ENCODE data around the gene BTBD16. TPM values are rescaled to one million over a fixed set of nuclear protein-coding genes. Genes with fewer than 3 reads are reported as not detected.

BTBD16 gene
- total RNA-seq, 2 experiments from 2014 or later, result not detected

DNA sequence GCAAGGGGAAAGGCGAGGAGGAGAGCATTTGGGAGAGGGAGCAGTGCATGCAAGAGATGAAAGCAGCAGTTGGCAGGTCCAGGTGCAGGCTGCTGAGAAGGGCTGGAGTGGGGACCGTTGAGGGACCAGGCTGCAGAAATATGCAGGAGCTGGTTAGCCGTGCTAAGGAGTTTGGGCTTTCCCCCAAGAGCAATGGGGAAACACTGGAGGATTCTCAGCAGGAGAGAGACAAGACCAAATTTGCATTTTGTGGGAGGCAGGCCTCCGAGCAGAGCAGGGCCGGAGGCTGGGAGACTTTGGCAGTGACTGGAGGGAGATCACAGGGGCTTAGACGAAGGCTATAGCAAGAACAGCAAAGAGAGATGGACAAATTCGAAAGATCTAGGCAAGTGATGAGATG is 11.8 kb downstream of the BTBD16 start:
- CTCF ChIA-PET, result no interaction called here
- H3K4me1 Mint-ChIP-seq (ENCODE audit: low read depth), result no peaks in the 10 kb centered on the region
- DNase-seq, result no peak
- no peak overlapping the region for H3K27ac Mint-ChIP-seq
- no peaks in the 10 kb centered on the region for H3K36me3 Mint-ChIP-seq (ENCODE audit: low read depth)
- no peaks in the 10 kb centered on the region for H3K9me3 Mint-ChIP-seq
- peaks cover 23% of the 10 kb centered on the region for H3K27me3 Mint-ChIP-seq (ENCODE audit: low read depth)
- H3K4me3 Mint-ChIP-seq, result no peak overlapping the region
- intact Hi-C loops (cut with micrococcal nuclease), result no loop called here

DNA sequence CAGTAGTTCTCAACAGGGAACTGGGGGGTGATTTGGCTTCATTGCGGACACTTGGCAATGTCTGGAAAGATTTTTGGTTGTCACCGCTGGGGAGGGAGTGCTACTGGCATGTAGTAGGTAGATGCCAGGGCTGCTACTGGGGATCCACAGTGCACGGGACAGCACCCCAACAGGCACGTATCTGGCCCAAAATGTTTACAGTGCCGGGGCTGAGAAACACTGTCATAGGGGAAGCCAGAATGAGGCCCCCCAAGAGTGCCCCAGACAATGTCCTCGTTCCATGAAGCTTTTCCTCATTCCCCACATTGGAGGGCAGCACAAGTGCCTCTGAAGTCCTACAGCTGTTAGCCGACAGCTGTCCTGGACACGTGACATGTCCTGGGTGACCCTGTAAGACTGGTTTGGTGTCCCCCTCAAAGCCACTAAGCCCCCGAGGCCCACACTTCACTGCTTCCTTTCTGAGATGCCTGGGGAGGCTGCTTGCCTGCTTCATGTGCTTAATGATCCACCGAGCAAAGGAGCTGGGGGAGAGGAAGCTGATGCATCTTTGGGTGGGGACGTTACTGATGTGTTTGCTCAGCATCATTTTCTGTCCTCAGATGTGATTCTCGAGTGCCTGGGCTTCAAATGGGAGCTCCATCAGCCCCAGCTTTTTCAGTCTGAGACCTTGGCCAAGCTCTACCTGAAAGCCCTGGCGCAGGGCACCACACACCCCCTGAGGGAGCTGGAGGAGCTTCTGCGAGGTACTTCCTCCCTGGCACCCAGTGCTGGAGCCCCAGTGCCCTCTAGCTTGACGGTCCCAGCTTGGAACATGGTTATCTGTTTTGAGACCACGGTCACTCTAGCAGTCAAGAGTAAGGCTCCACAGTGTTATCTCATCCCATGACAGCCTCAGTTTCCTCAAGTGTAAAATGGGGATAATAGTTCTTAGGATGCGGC is 14.7 kb downstream of the BTBD16 start:
- Mint-ChIP-seq H3K4me3 (no peak overlapping the region), H3K36me3 (ENCODE audit: low read depth) (no peaks in the 10 kb centered on the region), H3K27me3 (ENCODE audit: low read depth) (peaks cover 18% of the 10 kb centered on the region), H3K27ac (no peak overlapping the region), H3K4me1 (ENCODE audit: low read depth) (no peaks in the 10 kb centered on the region), H3K9me3 (no peaks in the 10 kb centered on the region)
- no peak for DNase-seq
- CTCF ChIA-PET, result interaction anchor here (0.9 to 1.2 kb wide), 2 partner anchors 11 to 14 kb away, joined by 3 to 4 read pairs; partner anchors contain the start of gene BTBD16
- intact Hi-C loops (cut with micrococcal nuclease), result no loop called here

DNA sequence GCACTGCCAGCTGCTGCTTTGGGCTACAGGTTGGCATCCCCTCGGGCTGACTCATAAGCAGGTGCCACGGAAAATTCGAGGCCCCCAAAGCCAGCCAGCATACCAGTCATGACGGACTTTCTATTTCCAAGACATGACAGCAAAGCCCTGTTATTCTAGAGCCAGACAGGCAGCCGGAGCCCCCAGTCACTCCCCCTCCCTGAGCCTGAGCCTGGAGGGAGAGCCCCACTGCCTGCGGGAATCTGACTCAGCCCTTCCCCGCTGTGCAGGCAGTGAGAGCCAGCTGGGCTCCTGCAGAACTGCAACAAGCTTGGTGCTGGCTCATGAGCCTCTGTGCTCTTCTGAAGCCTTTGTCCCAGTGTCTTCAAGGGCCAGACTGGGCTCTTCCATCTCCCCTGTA is 15.8 kb downstream of the BTBD16 start:
- no peaks in the 10 kb centered on the region for H3K9me3 Mint-ChIP-seq
- no peaks in the 10 kb centered on the region for H3K4me1 Mint-ChIP-seq (ENCODE audit: low read depth)
- no peak overlapping the region for H3K4me3 Mint-ChIP-seq
- H3K27ac Mint-ChIP-seq, result no peak overlapping the region
- no peaks in the 10 kb centered on the region for H3K36me3 Mint-ChIP-seq (ENCODE audit: low read depth)
- CTCF ChIA-PET, result interaction anchor here (1.2 kb wide), 1 partner anchor 16 kb away, joined by 4 read pairs; the partner anchor contains the start of gene BTBD16
- no peak for DNase-seq
- intact Hi-C loops (cut with micrococcal nuclease), result no loop called here
- peaks cover 14% of the 10 kb centered on the region for H3K27me3 Mint-ChIP-seq (ENCODE audit: low read depth)

DNA sequence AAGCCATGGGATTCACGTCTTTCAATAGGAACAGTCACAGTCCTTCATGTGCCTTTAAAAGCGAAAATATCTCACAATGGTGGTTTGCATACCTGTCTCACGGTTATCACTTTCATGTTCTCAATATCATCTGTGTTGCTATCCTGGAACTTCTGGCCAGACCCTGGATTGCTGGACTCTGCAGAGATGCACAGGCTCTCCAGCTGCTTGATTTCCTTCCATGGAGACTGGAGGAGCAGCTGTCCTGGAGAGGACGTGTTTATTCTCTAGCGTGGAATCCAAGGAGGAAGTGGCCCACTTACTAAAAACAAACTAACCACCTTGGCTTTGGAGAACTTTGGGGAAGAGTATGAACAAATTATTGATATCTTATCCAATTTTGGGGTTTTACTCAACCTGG is 16.5 kb downstream of the BTBD16 start:
- Mint-ChIP-seq H3K27me3 (ENCODE audit: low read depth) (peaks cover 9% of the 10 kb centered on the region), H3K27ac (no peak overlapping the region), H3K36me3 (ENCODE audit: low read depth) (no peaks in the 10 kb centered on the region), H3K4me1 (ENCODE audit: low read depth) (no peaks in the 10 kb centered on the region), H3K9me3 (no peaks in the 10 kb centered on the region), H3K4me3 (no peak overlapping the region)
- intact Hi-C loops (cut with micrococcal nuclease), result no loop called here
- CTCF ChIA-PET, result no interaction called here
- no peak for DNase-seq

DNA sequence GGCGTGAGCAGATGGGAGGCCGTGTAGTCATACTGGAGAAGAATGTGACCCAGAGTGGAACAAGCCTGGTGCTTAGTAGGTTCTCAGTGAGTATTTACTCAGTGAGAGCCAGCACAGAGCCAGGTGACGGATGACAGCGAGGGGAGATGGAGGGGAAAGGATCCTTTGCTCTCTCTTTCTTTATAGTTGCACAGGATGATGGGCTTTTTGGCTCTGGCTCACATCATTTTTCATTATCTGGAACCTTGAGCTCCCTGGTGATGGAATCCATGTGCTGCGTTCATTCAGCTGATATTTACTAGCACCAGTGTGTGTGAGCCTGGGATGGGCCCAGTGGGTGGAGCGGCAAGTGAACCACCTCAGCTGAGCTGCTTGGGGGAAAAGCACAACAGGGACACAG is 17.2 kb downstream of the BTBD16 start:
- no peak overlapping the region for H3K4me3 Mint-ChIP-seq
- H3K36me3 Mint-ChIP-seq (ENCODE audit: low read depth), result no peaks in the 10 kb centered on the region
- no peak overlapping the region for H3K27ac Mint-ChIP-seq
- intact Hi-C loops (cut with micrococcal nuclease), result no loop called here
- CTCF ChIA-PET, result interaction anchor here (1.0 kb wide), 1 partner anchor 278 kb away, joined by 3 read pairs; no protein-coding TSS in a partner anchor
- H3K9me3 Mint-ChIP-seq, result no peaks in the 10 kb centered on the region
- H3K27me3 Mint-ChIP-seq (ENCODE audit: low read depth), result peaks cover 3% of the 10 kb centered on the region
- DNase-seq, result no peak
- H3K4me1 Mint-ChIP-seq (ENCODE audit: low read depth), result peaks cover under 1% of the 10 kb centered on the region

DNA sequence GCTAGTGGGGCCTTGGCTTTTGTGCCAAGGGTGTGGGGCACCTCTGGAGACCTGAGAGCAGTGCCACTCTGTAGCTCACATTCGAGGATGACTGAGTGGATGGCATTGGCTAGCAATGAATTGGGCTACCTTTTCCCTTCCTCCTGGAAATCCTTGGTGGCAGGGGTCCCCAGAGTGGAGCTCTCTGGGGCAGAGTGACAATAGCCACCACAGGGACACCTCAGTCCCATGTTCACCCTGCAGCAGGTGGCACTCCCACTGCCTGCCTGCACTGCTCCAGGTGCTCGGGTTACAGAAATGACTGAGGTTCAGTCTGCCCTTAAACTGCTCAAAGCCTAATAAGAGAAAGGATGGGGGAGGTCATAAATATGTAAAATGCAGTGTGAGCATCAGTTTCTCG is 17.8 kb downstream of the BTBD16 start:
- intact Hi-C loops (cut with micrococcal nuclease), result no loop called here
- Mint-ChIP-seq H3K27ac (no peak overlapping the region), H3K9me3 (no peaks in the 10 kb centered on the region), H3K4me3 (no peak overlapping the region), H3K36me3 (ENCODE audit: low read depth) (no peaks in the 10 kb centered on the region), H3K27me3 (ENCODE audit: low read depth) (peaks cover 2% of the 10 kb centered on the region), H3K4me1 (ENCODE audit: low read depth) (peaks cover 2% of the 10 kb centered on the region)
- no peak for DNase-seq
- CTCF ChIA-PET, result interaction anchor here (1.0 kb wide), 1 partner anchor 277 kb away, joined by 3 read pairs; no protein-coding TSS in a partner anchor

DNA sequence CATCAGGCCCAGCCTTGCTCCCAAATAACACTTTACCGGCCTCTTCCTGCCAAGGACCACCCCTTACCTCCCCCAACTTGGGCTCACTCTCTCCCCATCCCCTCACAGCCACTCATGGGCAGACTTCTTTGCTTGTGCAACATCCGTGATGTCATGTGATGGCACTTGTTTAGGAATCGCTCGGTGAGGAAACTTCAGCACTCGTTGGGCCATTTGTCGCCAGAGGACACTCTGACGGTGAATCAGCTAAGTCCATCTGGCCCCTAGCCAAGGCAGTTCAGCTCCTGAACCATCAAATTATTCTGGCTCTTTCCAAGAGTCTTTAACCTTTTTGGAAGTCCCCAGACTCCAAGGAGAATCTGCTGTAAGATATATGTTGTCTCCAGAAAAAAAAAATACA is 19.2 kb downstream of the BTBD16 start:
- CTCF ChIA-PET, result interaction anchor here (0.7 to 0.9 kb wide), 2 partner anchors 9 to 13 kb away, joined by 3 read pairs; no protein-coding TSS in a partner anchor
- peaks cover 2% of the 10 kb centered on the region for H3K27me3 Mint-ChIP-seq (ENCODE audit: low read depth)
- peaks cover 4% of the 10 kb centered on the region for H3K4me1 Mint-ChIP-seq (ENCODE audit: low read depth)
- no peak overlapping the region for H3K4me3 Mint-ChIP-seq
- no peak for DNase-seq
- intact Hi-C loops (cut with micrococcal nuclease), result no loop called here
- H3K9me3 Mint-ChIP-seq, result no peaks in the 10 kb centered on the region
- H3K36me3 Mint-ChIP-seq (ENCODE audit: low read depth), result no peaks in the 10 kb centered on the region
- no peak overlapping the region for H3K27ac Mint-ChIP-seq

DNA sequence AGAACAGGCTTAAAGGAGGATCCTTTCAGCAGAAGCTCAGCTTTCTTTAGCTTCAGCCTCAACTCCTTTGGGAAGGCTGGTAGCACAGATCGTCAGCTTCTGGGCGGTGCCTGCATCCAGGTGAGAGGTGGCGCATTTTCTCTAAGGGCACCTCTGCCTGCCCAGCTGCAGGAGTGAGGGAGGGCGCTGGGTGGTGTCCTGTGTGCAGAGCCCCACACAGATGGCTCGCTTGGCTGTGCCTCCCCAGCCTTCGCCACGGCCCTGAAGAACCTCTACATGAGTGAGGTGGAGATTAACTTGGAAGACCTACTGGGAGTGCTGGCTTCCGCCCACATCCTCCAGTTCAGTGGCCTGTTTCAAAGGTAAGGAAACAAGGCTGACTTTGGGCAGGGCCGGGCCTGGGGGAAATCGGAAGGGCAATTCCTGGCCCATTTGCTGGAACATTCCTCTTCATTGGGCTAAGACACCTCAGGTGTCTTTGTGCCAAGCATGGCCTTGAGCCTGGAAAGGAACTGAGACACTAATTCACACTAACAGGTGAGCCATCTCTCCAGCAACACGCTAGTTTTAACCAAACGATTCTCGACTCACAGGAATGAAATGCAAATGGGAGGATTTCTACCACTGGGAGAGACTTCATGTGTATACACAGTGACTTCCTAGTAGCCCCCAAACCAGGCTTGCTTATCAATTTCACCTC is 19.9 kb downstream of the BTBD16 start:
- CTCF ChIA-PET, result interaction anchor here (0.7 to 0.9 kb wide), 2 partner anchors 8 to 13 kb away, joined by 3 read pairs; no protein-coding TSS in a partner anchor
- H3K4me3 Mint-ChIP-seq, result no peak overlapping the region
- no peak for DNase-seq
- intact Hi-C loops (cut with micrococcal nuclease), result no loop called here
- peaks cover 2% of the 10 kb centered on the region for H3K27me3 Mint-ChIP-seq (ENCODE audit: low read depth)
- H3K9me3 Mint-ChIP-seq, result no peaks in the 10 kb centered on the region
- H3K4me1 Mint-ChIP-seq (ENCODE audit: low read depth), result peaks cover 4% of the 10 kb centered on the region
- H3K36me3 Mint-ChIP-seq (ENCODE audit: low read depth), result no peaks in the 10 kb centered on the region
- H3K27ac Mint-ChIP-seq, result no peak overlapping the region

DNA sequence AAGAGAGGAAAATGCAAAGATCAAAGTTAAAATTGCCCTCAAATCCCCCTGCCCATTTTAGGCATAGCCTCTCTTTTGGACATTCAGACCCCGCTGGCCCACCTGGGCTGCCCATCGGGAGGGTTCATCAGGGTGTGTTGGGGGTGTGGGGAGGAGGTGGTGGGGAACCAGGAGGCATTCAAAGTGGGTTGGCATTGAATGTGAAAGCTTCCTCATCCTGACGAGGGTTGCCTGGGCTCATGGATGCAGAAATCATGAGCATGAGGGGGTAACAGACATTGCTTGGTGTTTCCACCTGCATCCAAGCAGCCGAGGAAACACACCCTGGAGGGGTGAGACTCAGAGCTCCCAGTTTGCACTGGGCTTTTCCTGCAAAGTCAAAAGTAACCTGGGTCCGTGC is 20.6 kb downstream of the BTBD16 start:
- DNase-seq, result no peak
- no peak overlapping the region for H3K27ac Mint-ChIP-seq
- no peak overlapping the region for H3K4me3 Mint-ChIP-seq
- no peaks in the 10 kb centered on the region for H3K27me3 Mint-ChIP-seq (ENCODE audit: low read depth)
- intact Hi-C loops (cut with micrococcal nuclease), result no loop called here
- no peaks in the 10 kb centered on the region for H3K36me3 Mint-ChIP-seq (ENCODE audit: low read depth)
- H3K4me1 Mint-ChIP-seq (ENCODE audit: low read depth), result peaks cover 4% of the 10 kb centered on the region
- CTCF ChIA-PET, result no interaction called here
- H3K9me3 Mint-ChIP-seq, result no peaks in the 10 kb centered on the region

DNA sequence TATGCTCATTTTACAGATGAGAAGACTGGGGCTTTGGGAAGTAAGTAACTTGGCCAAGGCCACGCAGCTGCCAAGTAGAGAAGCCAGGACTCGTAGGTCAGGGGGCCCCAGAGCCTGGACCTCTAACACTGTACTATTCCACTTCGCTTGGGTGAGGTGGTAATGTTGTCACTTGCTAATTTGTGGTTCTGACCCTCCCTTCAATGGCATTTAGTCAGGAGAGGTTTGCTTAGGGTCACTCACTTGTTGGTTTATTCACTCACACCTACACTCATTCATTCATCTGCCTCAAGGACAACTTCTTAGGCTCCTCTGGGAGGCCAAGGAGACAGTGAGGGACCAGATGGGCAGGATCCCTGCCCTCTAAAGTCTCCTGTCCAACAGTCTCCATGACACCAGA is 21.3 kb downstream of the BTBD16 start:
- no peak overlapping the region for H3K4me3 Mint-ChIP-seq
- intact Hi-C loops (cut with micrococcal nuclease), result no loop called here
- DNase-seq, result no peak
- H3K27me3 Mint-ChIP-seq (ENCODE audit: low read depth), result no peaks in the 10 kb centered on the region
- H3K4me1 Mint-ChIP-seq (ENCODE audit: low read depth), result peaks cover 4% of the 10 kb centered on the region
- no peaks in the 10 kb centered on the region for H3K36me3 Mint-ChIP-seq (ENCODE audit: low read depth)
- H3K9me3 Mint-ChIP-seq, result no peaks in the 10 kb centered on the region
- H3K27ac Mint-ChIP-seq, result no peak overlapping the region
- CTCF ChIA-PET, result interaction anchor here (0.7 kb wide), 1 partner anchor 271 kb away, joined by 3 read pairs; no protein-coding TSS in a partner anchor

DNA sequence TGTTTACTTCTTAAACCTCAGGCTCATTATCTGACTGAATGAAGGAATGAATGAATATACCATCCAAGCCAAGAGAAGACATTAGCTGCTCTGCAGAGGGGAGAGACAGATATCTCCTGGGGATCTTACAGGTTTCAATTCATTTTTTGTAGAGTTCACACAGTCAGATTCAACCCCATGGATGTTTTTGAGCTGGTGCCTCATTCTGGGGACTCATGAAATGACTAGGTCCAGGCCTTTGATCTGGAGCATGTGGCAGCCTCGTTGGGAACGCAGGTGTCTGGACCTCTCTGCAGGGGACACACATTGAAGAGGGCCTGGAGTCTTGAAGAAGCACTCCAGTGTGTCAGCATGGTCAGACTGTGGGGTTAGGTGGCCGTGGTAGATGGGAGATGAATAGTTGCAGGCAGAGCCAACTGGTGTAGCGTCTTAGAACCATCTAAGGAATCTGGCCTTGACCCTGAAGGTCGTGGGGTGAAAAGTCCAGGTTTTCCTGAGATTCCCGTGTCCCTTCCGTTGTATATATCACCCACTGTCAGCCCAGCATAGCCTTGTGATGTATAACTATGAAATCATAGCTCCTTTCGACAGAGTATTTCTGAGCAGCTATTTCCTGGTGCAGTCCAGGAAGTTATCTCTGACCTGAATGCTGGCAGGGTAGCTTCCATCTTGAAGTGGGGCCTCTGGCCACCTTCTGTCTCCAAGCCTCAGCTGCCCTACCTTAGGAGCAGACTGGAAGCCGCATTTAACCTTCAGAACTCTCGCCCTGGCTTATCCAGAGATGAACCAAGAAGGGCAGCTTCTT is 22.3 kb downstream of the BTBD16 start:
- peak; percentile 10 for DNase-seq
- intact Hi-C loops (cut with micrococcal nuclease), result no loop called here
- Mint-ChIP-seq H3K4me3 (no peak overlapping the region), H3K9me3 (no peaks in the 10 kb centered on the region), H3K27ac (no peak overlapping the region), H3K27me3 (ENCODE audit: low read depth) (no peaks in the 10 kb centered on the region), H3K36me3 (ENCODE audit: low read depth) (no peaks in the 10 kb centered on the region), H3K4me1 (ENCODE audit: low read depth) (peaks cover 4% of the 10 kb centered on the region)
- CTCF ChIA-PET, result interaction anchor here (0.7 to 1.8 kb wide), 4 partner anchors 26 to 272 kb away, joined by 3 to 5 read pairs (median 3); no protein-coding TSS in a partner anchor

DNA sequence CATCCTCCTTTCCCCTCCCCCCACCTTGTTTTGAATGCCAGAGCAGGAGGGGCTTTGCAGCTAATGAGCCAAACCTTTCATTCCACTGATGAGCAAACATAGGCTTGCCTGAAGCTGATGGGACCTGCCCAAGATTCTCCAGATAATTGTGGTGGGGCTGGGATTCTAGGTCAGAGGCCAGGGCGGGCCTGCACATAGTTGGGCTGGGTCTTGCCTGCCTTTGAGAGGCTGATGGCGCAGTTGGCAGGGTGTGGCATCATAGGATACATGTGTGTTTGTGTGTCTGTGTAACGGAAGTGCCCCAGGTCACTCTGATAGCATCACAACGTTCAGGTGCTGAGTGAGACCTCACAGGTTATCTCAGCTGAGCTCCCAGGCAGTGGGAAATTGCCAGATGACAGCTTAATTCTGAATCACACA is 22.9 kb downstream of the BTBD16 start:
- DNase-seq, result no peak
- Mint-ChIP-seq H3K4me3 (no peak overlapping the region), H3K27ac (no peak overlapping the region), H3K9me3 (no peaks in the 10 kb centered on the region), H3K27me3 (ENCODE audit: low read depth) (no peaks in the 10 kb centered on the region), H3K4me1 (ENCODE audit: low read depth) (peaks cover 4% of the 10 kb centered on the region), H3K36me3 (ENCODE audit: low read depth) (no peaks in the 10 kb centered on the region)
- CTCF ChIA-PET, result interaction anchor here (1.0 to 1.8 kb wide), 4 partner anchors 26 to 271 kb away, joined by 3 to 5 read pairs (median 3); no protein-coding TSS in a partner anchor
- intact Hi-C loops (cut with micrococcal nuclease), result no loop called here

Data from activated naive CD4-positive, alpha-beta T cell treated with anti-CD3 and anti-CD28 coated beads for 36 hours (primary cell).